Erythroblast (primary cell): Measurements from ENCODE around the gene OR4C12.
"Not testable (repeated sequence)": the region's sequence is repeated elsewhere in the genome, so short reads cannot be mapped to it uniquely, and the experiment has no call there.

Experiments used
- GATA1 ChIP-seq: IDR thresholded peaks from 2 replicates; pipeline ENCODE4 v1.6.1; 2011; ENCODE audit warnings: low read depth, mild to moderate bottlenecking, control low read depth, low read length, moderate library complexity
- POLR2A ChIP-seq: IDR thresholded peaks from 2 replicates; pipeline ENCODE4 v1.6.1; 2011; ENCODE audit warnings: mild to moderate bottlenecking, low read length

DNA sequence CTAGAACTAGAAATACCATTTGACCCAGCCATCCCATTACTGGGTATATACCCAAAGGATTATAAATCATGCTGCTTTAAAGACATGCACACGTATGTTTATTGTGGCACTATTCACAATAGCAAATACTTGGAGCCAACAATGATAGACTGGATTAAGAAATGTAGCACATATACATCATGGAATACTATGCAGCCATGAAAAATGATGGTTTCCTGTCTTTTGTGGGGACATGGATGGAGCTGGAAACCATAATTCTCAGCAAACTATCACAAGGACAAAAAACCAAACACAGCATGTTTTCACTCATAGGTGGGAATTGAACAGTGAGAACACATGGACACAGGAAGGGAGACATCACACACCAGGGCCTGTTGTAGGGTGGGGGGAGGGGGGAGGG lies 33.6 kb downstream of the OR4C12 start:
- TF ChIP-seq POLR2A, GATA1: not testable (repeated sequence)
